C4-2B (cell line): ENCODE data around the gene TXNIP.

ENCODE experiments used
- H3K27ac ChIP-seq: fragments of 450-650 bp; 2 replicates; pipeline ENCODE4 v1.5.1; 2017
- ZFX ChIP-seq: fragments of 450-650 bp; IDR thresholded peaks from 2 replicates; pipeline ENCODE4 v1.6.1; 2017
- TF ChIP-seq, protein P1 (sequence below): fragments of 450-650 bp; conservative IDR thresholded peaks from 2 replicates; pipeline ENCODE4 v1.5.1; 2017; ENCODE audit warnings: mild to moderate bottlenecking

TXNIP gene

DNA sequence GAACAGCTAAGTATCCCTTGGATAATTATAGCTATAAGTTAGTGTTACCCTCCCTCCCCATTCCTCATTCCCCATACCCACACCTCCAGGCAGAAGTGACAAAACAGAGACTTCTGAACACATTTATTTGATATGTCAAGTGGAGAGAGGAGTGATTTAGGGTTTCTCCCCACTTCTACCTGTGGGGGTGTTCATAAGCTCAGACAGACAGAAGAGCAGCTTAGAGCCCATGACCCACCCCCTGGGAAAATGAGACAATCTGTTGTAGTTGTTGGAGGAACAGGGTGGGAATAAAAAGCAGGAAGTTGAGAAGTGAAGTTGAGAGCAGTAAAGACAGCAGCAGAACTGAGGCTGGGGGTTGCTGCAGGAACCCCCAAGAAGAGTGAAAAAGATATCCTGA is 37.0 kb downstream of the TXNIP start:
- TF ChIP-seq ZFX, result no peak
- TF ChIP-seq, protein P1, sequence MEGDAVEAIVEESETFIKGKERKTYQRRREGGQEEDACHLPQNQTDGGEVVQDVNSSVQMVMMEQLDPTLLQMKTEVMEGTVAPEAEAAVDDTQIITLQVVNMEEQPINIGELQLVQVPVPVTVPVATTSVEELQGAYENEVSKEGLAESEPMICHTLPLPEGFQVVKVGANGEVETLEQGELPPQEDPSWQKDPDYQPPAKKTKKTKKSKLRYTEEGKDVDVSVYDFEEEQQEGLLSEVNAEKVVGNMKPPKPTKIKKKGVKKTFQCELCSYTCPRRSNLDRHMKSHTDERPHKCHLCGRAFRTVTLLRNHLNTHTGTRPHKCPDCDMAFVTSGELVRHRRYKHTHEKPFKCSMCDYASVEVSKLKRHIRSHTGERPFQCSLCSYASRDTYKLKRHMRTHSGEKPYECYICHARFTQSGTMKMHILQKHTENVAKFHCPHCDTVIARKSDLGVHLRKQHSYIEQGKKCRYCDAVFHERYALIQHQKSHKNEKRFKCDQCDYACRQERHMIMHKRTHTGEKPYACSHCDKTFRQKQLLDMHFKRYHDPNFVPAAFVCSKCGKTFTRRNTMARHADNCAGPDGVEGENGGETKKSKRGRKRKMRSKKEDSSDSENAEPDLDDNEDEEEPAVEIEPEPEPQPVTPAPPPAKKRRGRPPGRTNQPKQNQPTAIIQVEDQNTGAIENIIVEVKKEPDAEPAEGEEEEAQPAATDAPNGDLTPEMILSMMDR, result no peak
- no peak overlapping the region for H3K27ac ChIP-seq

DNA sequence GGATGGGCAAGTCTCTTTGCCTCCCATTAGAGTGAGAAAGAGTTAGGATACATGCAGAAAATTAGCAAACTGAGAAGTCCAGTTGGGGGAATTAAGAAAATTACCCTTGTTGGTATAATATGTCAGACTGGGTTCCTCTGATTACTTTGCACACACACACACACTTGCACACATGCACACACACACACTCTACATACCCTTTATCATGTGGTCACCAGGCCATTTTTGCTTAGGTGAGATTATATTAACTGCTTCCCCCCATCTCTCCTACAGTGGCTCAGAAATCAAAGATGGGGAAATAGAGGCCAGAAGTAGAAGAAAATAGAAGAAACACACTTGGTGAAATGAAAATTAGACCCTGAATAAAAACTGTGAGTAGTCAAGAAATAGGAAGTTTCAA is 37.6 kb downstream of the TXNIP start:
- H3K27ac ChIP-seq, result no peak overlapping the region
- TF ChIP-seq, protein P1, result no peak
- no peak for TF ChIP-seq ZFX

DNA sequence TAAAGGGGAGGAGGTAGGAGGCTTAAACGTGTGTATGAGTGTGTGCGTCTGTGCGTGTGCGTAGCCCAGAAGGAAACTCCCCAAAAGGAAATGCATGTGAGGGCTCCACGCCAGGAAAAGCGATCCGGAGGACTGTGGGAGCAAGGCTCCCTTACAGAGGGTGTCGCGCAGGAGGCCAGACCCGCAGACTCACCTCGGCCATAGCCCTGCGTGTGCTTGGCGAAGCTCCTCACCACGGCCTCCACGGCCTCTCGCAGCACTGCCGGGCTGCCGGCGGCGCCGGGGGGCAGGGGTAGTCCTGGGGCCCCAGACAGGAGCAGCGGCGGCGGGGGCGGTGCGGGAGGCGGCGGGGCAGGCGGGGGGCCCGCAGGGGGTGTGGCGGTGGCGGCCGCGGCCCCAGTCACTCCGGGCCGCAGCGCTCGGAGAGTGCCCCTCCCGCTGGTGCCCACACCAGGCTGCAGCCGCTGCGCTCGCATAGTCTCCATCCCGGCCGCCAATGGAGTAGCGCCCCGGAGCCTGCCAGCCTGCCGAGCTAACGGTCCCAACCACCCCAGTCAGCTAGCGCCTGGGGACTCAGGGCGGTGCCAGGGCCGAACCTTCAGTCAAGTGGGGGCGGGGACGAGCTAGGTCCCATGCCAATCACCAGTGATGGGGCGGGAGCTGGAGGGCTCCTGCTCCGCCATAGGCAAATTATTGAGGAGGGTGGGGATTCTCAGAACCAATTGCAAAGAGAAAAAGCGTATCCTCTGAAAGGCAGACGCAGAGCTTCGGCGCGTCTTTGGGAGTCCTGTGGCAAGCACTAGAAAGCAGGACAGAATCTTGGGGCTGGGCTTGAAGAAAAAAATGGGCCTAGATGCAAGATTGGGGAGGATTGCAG is 38.7 kb downstream of the TXNIP start, which contains the start of gene LIX1L:
LIX1L (minus strand) TSS at position 575 of the 877 bp plus-strand sequence; CDS start at position 485, 90 bp downstream.
- TF ChIP-seq, protein P1, result no peak
- TF ChIP-seq ZFX, result no peak
- no peak within 1 kb of the TSS for H3K27ac ChIP-seq

DNA sequence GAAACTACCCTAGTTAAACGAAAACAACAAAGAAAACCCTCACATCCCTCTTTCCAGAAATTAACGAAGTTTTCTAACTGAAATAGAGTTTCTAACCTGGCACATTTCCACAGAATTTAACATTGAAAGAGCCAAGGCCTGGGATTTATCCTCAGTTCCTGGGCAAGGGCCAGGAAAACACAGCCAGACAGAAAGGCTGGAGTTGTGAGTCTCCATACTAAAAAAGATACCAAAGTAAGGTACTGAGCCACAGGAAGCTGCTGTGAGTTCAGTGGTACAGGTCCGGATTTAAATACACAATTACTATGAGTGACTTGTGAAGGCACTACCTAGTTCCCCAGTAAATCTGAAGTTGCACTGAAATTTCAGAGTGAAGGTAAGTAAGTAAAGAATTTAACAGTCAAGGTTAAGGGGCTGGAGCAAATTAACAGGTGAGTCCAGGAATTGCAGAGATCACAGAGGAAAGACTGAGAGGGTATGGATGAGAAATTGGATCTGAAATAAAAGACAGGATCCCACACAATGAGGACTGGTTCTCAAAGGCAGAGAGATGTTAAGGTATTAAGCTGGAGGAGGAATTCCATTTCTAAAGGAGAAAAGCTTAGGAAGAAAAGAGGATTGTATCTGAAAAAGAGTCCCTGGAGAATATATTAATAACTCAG is 39.5 kb downstream of the TXNIP start:
- TF ChIP-seq ZFX, result no peak
- TF ChIP-seq, protein P1, result no peak
- no peak overlapping the region for H3K27ac ChIP-seq

- TF ChIP-seq ZFX, result no peak
- TF ChIP-seq, protein P1, result no peak
- H3K27ac ChIP-seq, result no peak overlapping the region
Measured at GRCh38 chr1:145956361-145956760, 40.0 kb downstream of the TXNIP start.

DNA sequence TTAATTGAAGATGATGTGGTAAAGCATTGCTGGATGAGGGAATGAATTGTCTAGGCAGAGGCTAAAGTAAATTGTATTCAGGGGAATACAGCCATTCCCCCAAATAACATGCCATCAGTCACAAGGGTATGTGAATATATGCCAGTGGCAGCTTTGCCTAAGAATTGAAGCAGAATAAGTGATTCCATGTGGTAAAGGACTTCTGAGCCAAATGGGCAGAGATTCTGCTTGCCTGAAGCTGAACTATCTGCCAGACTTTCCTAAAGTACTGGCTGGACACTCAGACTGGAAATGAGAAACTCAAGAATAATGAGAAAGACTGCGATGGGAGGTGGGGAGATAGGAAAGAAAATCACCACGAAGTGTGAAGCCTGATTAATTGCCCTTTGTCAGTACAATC is 40.9 kb downstream of the TXNIP start:
- TF ChIP-seq ZFX, result no peak
- TF ChIP-seq, protein P1, result no peak
- no peak overlapping the region for H3K27ac ChIP-seq

- no peak overlapping the region for H3K27ac ChIP-seq
- TF ChIP-seq, protein P1, result no peak
- TF ChIP-seq ZFX, result no peak
Measured at GRCh38 chr1:145953861-145954260, 42.5 kb downstream of the TXNIP start.
